GM12872 (cell line): ENCODE measurements around the gene MAP3K21.

ENCODE experiments used
- TF ChIP-seq, protein P1 (sequence below): IDR thresholded peaks from 3 replicates; pipeline ENCODE4 v1.5.1; 2011; ENCODE audit warnings: low read depth, mild to moderate bottlenecking, low read length, moderate library complexity; ENCODE audit not compliant: insufficient read depth

Gene MAP3K21

DNA sequence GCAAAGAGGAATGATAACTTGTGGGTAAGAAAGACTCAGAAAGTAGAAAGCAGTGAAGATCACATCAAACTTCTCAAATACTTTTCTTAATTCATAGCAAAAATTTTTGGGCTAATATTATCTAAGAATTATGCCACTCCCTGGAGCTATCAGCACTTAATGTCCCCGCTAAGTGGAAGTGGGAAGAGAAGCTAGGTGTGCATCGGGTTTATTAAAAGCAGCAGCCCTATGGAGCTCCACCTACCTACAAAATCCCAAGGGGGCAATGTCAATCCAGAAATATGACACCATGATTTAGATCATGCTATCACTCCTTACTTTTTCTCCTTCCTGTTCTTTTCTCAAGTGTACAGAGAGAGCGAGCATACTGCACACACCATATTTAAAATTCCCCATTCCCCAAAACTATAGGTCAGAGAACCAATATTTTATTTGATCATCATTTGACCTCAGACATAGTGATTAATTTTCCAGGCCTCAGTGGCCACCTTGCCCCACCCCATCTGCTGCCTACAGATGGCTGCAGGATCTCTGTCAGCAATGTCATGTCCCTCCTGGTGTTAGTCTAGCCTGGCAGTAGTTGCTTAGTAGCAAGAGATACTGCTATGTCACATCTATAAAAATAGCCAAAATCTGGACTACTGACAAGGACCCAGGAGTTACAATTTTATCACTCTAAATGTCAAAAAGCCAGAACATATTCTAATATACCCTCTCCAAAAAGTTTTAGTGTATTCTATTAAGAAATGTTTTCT is 66.6 kb downstream of the MAP3K21 start:
- TF ChIP-seq, protein P1, sequence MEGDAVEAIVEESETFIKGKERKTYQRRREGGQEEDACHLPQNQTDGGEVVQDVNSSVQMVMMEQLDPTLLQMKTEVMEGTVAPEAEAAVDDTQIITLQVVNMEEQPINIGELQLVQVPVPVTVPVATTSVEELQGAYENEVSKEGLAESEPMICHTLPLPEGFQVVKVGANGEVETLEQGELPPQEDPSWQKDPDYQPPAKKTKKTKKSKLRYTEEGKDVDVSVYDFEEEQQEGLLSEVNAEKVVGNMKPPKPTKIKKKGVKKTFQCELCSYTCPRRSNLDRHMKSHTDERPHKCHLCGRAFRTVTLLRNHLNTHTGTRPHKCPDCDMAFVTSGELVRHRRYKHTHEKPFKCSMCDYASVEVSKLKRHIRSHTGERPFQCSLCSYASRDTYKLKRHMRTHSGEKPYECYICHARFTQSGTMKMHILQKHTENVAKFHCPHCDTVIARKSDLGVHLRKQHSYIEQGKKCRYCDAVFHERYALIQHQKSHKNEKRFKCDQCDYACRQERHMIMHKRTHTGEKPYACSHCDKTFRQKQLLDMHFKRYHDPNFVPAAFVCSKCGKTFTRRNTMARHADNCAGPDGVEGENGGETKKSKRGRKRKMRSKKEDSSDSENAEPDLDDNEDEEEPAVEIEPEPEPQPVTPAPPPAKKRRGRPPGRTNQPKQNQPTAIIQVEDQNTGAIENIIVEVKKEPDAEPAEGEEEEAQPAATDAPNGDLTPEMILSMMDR = no peak

DNA sequence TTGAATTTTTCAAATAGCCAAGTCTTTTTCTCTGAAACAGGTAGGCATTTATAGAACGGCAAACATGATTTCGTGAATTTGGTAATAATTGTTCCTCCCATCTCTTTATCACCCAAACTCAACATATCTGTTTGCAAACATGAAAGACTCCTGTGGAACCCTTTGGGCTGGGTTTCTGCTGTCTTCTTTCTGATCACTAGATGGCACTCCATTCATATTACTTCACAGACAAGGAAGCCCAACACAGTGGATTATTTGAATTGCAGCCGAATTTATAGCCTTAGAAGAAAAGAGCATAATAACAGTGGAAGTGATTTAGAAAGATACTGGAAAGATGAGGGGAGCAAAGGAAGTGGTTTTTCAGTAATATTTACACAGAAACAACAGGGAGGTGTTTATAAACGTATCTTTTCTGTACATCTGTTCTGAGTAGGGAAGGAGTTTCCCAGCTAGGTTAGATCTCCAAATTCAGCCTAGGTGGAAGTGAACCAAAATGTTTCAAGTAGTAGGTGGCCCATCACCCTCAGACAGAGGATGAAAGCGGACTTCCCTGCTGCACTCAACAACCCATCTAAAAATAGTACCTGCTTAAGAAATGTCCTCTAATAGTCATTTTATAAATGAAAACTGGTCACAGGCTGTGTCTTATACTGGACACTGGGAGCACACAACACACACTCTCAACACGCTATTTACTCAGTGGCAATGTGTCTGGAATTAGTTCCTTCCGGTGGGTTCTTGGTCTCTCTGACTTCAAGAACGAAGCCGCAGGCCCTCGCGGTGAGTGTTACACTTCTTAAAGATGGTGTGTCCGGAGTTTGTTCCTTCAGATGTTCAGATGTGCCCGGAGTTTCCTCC is 67.6 kb downstream of the MAP3K21 start:
- TF ChIP-seq, protein P1 = peak; percentile 68

GRCh38 chr1:233395863-233396646 is 68.5 kb downstream of the MAP3K21 start:
- TF ChIP-seq, protein P1 = no peak

- TF ChIP-seq, protein P1 = no peak
Observed at GRCh38 chr1:233406339-233406960, 78.9 kb downstream of the MAP3K21 start.

DNA sequence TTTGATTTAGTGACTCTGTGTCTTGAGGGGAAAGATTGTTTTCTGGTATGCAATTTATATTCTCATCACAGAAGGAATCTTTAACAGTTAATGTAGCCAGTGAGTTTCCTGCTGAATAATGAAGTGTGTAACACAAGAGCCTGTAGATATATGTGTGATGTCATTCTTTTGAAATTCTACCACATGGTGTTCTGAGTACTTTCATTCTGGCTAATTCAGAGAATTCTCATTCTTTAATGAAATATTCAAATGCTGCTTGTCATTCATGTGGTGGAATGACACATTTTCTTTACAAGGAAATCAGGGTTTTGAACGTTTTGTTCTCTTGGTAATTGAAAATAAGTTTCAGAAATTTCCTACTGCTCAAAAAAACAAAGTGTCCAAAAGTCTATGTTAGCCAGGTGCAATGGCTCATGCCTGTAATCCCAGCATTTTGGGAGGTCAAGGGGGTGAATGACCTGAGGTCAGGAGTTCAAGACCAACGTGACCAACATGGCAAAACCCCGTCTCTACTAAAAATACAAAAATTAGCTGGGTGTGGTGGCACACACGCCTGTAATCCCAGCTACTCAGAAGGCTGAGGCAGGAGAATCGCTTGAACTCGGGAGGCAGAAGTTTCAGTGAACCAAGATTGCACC is 79.6 kb downstream of the MAP3K21 start:
- TF ChIP-seq, protein P1 = no peak

DNA sequence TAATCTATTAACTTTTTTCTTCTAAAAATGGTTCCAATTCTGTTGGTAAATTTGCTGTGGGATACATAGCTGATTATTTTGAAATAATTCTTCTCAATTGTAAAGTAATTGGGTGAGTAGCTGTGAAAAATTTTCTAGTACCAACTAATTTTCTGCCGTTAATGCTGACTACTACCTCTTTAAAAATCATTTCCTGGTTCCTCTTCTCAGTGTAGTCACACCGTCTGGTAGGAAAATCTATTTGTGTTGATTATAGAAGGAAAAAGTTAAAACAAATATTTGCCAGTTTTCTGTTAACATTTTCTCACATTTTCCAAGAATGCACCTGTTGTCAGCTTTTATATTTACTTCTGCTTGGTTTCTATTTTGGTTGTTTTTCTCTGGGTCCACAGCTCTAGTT is 82.0 kb downstream of the MAP3K21 start:
- TF ChIP-seq, protein P1 = no peak
